K562 treated with DMSO at 1 percent for 48 hours (cell line): ENCODE results near the gene GPR150. TPM values are rescaled to one million over a fixed set of nuclear protein-coding genes. Genes with fewer than 3 reads are reported as not detected.

Source experiments
- total RNA-seq: library from RNA; unstranded; fragments of 300-600 nt; gene quantifications from 2 replicates; pipeline ENCODE4 v1.2.3, GENCODE V29; 2022; ENCODE audit warnings: low replicate concordance; ENCODE audit errors: extremely low read depth

GPR150 gene
- total RNA-seq = not detected in 2 replicates

GRCh38 chr5:95620030-95620869 is at the start of gene GPR150:
Gene GPR150, plus strand, starts transcription at chr5:95620087. Its CDS starts 189 bp downstream, at chr5:95620276.

GRCh38 chr5:95646569-95647431 is 26.9 kb downstream of the GPR150 start, which contains the start of gene RFESD:
Gene RFESD, plus strand, starts transcription at chr5:95646777. Its CDS starts 5,495 bp downstream, at chr5:95652272.

Other genes starting within 250 kb of the GPR150 start
- not detected in 2 replicates for gene FAM81B, start 228.7 kb upstream of the GPR150 start, total RNA-seq
- not detected in 2 replicates for gene SKIC3, start 65.1 kb upstream of the GPR150 start, total RNA-seq
- gene ARSK, start 65.0 kb upstream of the GPR150 start, total RNA-seq = not detected in 2 replicates
- gene RFESD, start 26.7 kb downstream of the GPR150 start, total RNA-seq = not detected in 2 replicates
- gene SPATA9, start 62.9 kb downstream of the GPR150 start, total RNA-seq = not detected in 2 replicates
- gene RHOBTB3, start 111.2 kb downstream of the GPR150 start, total RNA-seq = 1,301 TPM in 1 of 2 replicates, not detected in the other
- not detected in 2 replicates for gene GLRX, start 202.6 kb downstream of the GPR150 start, total RNA-seq